ENCODE measurements around the gene SYNE1.

GRCh38 chr6:152309648-152310047 lies 327.5 kb downstream of the SYNE1 start:
- TF ChIP-seq CTCF (IDR thresholded peaks at IDR 0.05) (no peak), POLR2A (IDR thresholded peaks at IDR 0.05) (no peak), POLR2AphosphoS5 (IDR thresholded peaks at IDR 0.05) (no peak), EP300 (IDR thresholded peaks at IDR 0.05) (no peak)

Measured in upper lobe of left lung (tissue), 4 donors.